ENCODE measurements around the gene LRGUK.
A peak's percentile ranks its signal among the peaks of the same experiment; 100 is the strongest.

LRGUK gene

GRCh38 chr7:134129856-134130523 lies 2.9 kb downstream of the LRGUK start:
- DNase-seq: peak; percentile 48

GRCh38 chr7:134134004-134134403 lies 6.9 kb downstream of the LRGUK start:
- DNase-seq: no peak

GRCh38 chr7:134140889-134141867 lies 14.0 kb downstream of the LRGUK start:
- peak; percentile 55 for DNase-seq

- DNase-seq: no peak
These were observed 14.7 kb downstream of the LRGUK start for GRCh38 chr7:134141868-134142264.

- no peak for DNase-seq
These were observed 26.5 kb downstream of the LRGUK start for GRCh38 chr7:134153493-134154136.

GRCh38 chr7:134154581-134155130 lies 27.5 kb downstream of the LRGUK start:
- DNase-seq: no peak

- DNase-seq: no peak
These were observed 28.1 kb downstream of the LRGUK start for GRCh38 chr7:134155206-134155605.

- DNase-seq: no peak
These were observed 28.7 kb downstream of the LRGUK start for GRCh38 chr7:134155871-134156270.

GRCh38 chr7:134165252-134165651 lies 38.1 kb downstream of the LRGUK start:
- DNase-seq: no peak

GRCh38 chr7:134167250-134167649 lies 40.1 kb downstream of the LRGUK start:
- DNase-seq: no peak

- DNase-seq: no peak
These were observed 40.7 kb downstream of the LRGUK start for GRCh38 chr7:134167841-134168240.

- DNase-seq: peak; percentile 98
These were observed 47.7 kb downstream of the LRGUK start for GRCh38 chr7:134174795-134175261.

- DNase-seq: no peak
These were observed 48.3 kb downstream of the LRGUK start for GRCh38 chr7:134175334-134176036.

GRCh38 chr7:134176037-134176350 lies 48.9 kb downstream of the LRGUK start:
- DNase-seq: peak; percentile 27

- DNase-seq: no peak
These were observed 52.2 kb downstream of the LRGUK start for GRCh38 chr7:134179036-134180011.

- peak; percentile 40 for DNase-seq
These were observed 53.2 kb downstream of the LRGUK start for GRCh38 chr7:134180376-134180775.

GRCh38 chr7:134182078-134182477 lies 54.9 kb downstream of the LRGUK start:
- DNase-seq: no peak

- peak; percentile 56 for DNase-seq
These were observed 57.6 kb downstream of the LRGUK start for GRCh38 chr7:134184767-134185166.

- DNase-seq: peak; percentile 22
These were observed 58.9 kb downstream of the LRGUK start for GRCh38 chr7:134186027-134186426.

- DNase-seq: no peak
These were observed 59.7 kb downstream of the LRGUK start for GRCh38 chr7:134186801-134187200.

GRCh38 chr7:134187893-134188292 lies 60.8 kb downstream of the LRGUK start:
- DNase-seq: no peak
